GM12892 (cell line): ENCODE data around the gene LRRN3.

Experiments
- POLR2A ChIP-seq: IDR thresholded peaks from 2 replicates; pipeline ENCODE4 v1.6.1; 2011; ENCODE audit warnings: low read depth, low read length, control low read depth
- POLR2AphosphoS5 ChIP-seq: IDR thresholded peaks from 2 replicates; pipeline ENCODE4 v1.6.1; 2011; ENCODE audit warnings: low read depth, low read length, control low read depth

DNA sequence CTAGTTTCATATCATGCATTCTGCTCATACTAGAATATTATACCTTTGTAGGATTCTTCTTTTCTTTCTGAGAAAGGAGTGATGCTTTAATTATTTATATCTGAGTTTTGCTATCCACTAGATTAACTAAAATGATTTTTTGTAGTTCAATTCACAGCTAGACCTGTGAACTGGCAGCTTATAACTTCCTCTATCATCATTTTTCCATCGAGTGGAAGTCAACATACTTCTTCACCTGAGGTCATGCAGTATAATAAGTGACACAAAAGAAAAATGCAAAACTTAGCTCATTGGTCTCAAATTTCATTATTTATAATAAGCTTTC lies 8.0 kb downstream of the LRRN3 start:
- TF ChIP-seq POLR2A (no peak), POLR2AphosphoS5 (no peak)
